Inflammatory macrophage (primary cell): ENCODE data around the gene DCXR.

ENCODE experiments used
- DNase-seq, 2 donors: peaks; one replicate each; pipeline ENCODE4 v3.0.0-alpha.2; 2020 to 2022

The DCXR gene

DNA sequence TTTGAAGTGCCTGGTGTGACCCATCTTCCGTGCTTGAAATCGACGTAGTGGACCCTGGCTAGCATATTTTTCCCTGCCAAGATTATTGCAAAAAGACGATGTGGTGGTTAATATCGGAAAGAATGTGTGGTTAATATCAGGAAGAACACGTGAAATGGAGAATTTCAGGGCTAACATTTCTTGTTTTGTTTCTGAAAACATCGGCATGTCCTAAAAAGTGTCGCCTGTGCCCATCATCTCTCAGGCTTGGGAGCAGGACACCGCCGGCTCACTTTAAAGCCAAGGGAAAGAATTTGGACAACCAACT, 345 bp upstream of the DCXR start:
- DNase-seq, result no peak

DNA sequence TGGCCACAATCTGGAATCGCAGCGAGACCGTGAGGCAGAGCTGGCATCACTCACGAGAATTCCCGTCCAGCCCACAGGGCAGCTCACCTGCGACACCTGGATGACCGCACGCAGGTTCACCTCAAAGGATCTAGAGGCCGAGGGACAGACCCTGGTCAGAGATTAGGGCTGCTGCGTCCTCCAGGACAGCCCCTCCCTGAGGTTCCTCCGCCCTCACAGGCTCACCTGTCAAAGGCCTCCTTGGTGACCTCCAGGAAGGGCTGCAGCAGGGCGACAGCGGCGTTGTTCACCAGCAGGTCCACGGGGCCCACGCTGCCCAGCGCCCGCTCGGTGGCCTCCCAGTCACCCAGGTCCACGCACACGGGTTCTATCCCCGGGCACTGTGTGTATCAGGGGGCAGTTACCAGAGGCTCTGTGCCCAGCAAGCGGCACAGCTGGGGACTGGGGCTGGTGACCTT, 834 bp downstream of the DCXR start:
- no peak for DNase-seq

DNA sequence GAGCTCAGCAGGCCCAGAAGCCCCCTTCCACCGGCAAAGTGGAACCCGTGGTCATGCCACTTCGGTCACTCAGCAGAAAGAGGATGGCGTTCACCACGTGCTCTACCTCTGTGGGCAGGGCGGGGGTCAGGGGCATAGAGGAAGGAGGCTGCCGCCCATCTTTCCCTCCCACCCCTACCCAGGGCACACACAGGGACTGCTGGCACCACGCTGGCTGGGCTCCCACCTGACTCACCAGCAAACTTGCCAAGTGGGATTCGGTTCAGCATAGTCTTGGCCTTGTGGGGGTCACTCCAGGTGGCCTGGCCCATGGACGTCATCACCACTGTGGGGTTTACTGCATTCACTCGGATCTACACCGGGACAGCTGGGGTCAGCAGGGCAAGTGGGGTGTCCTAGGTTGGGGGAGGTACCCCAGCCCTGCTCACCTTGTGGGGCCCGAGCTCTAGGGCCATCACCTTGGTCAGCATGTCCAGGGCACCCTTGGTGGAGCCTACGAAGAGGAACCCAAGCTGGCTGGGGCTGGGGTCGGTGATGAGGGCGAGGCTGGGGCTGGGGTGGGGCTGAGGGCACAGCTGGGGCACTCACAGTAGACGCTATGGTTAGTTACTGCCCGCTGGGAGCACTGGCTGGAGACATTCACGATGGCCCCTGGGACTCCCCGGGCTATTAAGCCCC, 1.4 kb downstream of the DCXR start:
- no peak for DNase-seq

DNA sequence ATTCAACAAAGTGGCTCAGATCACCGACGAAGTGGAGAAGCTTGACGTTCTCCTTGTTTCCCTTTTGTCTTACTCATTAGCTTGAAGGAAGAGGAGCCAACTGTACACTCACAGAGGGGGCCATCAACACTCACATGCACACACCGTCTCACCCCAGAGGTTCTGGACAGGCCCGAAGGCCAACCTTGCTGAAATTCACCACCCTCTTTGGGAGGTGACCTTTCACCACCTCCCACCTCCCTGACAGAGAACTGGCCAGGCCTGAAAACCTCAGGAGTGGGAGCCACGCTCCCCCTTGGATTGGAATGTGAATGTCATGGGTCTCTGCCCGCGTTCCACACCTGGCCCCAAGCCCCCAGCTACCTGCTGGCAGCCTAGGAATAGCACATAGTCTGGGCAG, 2.0 kb downstream of the DCXR start:
- DNase-seq, result no peak

DNA sequence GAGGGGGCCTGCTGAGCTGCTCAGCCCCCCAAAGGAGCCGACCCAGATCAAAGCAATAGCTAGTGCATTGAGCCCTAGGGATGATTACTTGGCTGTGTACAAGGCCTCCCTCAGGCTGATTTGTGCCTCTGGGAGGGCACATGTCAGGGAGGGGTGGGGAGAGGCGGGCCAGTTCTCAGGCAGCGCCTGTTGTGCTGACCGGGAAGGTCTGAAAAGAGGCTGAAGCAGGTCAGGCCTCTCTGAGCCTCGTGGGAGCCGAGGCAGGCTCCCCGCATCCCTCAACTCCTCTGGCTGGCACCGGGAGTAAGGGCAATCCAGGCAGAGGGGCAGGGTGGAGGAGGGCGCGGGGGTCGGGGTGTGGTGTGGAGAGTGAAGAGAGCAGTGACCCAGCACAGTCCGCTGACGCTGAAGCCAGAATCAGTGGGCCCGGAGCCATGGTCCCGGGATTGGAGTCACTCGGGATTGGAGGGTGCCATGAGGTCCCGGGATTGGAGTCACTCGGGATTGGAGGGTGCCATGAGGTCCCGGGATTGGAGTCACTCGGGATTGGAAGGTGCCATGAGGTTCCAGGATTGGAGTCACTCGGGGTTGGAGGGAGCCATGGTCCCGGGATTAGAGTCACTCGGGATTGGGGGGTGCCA, 3.0 kb downstream of the DCXR start:
- DNase-seq, result no peak

DNA sequence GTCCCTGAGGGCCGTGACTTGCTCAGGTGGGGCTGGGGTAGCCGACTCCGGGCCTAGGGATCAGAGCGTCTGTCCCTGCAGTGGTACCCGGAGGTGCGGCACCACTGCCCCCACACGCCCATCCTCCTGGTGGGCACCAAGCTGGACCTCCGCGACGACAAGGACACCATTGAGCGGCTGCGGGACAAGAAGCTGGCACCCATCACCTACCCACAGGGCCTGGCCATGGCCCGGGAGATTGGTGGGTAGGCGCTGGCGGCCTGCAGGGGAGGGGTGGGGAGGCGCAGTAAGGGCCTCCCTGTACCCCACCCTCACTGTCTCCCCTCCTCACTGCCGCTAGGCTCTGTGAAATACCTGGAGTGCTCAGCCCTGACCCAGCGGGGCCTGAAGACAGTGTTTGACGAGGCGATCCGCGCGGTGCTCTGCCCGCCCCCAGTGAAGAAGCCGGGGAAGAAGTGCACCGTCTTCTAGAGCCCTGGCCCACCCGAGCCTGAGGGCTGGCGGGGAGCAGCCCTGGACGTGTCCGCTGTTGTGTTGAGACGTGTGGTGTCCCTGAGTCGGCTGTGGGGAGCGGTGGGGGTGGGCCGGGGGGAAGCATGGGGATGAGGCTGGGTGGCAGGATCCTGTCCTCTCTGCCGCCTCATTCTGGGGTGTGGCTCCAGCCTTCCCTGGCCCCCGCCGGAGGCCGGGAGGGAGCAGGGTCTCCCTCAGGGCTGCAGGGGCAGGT, 4.0 kb downstream of the DCXR start:
- DNase-seq, result no peak

DNA sequence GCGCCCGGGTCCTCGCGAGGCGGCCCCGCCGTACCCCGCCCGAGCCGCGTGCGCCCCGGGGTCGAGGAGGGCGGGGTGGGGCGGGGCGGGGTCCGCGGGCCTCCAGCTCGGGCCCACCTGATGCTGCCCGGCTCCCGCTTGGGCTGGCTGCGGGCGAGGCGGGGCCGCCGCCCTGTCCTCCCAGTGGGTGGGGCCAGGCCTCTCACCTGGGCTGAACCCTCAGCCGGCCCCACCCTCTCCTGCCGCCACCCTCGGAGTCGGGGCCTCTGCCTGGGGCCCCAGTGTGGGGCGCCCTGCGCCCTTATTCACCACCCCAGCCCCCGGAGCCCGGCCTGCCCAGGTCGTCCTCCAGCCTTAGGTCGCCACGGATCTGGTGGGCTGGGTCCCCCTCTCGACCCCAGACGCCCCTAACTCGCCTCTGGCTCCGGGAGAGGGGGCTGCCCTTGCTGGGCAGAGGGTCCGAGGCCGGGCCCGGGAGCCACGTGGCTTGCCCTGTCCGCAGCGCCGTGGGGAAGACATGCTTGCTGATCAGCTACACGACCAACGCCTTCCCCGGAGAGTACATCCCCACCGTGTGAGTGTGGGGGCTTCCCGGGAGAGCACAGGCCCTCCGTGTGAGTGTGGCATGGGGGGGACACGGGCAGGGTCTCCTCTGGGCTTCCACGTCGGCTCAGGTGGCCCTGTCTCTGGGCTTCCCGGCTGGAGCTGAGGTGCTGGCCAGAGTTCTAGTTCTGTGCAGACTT, 5.4 kb downstream of the DCXR start:
- no peak for DNase-seq

DNA sequence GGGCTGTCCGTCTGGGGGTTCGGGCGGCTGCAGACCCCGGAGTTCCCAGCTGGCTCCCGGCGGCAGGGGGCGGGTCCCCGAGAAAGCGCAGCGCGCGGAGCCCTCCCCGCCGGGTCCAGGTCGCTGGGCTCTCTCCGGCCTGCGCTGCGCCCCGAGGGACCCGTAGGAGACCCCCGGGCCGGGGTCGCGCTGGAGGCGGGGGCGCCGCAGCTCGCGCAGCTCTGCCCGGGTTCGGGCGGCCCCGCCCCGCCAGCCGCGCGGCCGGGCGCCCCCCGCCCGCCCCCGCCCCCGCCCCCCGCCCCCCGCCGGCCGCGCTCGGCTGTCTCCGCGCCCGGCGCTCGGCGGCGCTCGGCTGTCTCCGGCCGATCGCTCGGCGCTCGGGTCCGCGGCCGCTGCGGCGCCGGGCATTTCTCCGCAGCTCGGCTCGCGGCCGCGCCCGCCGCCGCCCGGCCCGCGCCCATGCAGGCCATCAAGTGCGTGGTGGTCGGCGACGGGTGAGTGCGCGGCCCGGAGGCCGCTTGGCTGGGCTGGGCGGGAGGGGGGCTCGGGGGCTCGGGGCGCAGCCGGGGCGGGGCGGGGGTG, 6.1 kb downstream of the DCXR start, which contains the start of gene RAC3:
Gene RAC3, plus strand, starts transcription at position 376 of the 582 bp plus-strand sequence. Its CDS starts 84 bp downstream, at position 460.
- DNase-seq, result peak in 1 of 2 donors; percentile 25

DNA sequence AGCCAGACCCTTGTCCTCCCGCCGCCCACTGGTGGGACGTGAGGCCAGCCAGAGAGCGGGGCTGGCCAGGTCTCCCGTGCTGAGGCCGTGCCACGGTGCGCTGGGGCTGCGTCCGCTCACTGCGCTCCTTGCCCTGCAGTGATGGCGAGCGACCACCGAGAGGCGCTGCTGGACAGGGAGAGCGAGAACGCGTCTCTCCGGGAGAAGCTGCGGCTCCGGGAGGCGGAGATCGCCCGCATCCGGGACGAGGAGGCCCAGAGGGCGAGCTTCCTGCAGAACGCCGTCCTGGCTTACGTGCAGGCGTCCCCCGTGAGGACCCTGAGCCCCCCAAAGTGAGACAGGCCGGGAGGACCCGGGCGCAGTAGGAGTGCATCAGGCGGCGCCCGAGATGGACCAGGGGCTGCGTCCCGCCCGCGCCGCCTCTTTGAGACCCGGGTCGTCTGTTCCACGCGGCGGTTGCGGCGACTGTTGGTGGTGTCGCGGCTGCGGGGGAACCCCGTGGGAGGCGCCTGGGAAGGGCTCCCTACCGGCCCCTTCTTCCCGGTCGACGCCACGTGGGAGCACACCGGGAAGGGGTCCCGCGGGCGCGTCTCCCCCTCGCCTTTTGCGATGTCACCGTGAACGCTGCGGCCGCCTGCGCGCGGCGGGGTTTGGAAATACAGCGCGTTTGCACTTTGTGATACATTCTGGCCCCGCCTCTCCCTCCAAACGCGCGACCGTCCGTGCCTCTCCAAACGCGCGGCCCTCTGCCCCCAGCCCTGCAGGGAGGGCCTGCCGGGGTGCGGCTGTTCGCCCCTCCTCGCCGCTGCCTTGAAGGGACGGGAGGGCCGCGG, 6.8 kb downstream of the DCXR start:
- DNase-seq, result peak; percentile 76 to 87

DNA sequence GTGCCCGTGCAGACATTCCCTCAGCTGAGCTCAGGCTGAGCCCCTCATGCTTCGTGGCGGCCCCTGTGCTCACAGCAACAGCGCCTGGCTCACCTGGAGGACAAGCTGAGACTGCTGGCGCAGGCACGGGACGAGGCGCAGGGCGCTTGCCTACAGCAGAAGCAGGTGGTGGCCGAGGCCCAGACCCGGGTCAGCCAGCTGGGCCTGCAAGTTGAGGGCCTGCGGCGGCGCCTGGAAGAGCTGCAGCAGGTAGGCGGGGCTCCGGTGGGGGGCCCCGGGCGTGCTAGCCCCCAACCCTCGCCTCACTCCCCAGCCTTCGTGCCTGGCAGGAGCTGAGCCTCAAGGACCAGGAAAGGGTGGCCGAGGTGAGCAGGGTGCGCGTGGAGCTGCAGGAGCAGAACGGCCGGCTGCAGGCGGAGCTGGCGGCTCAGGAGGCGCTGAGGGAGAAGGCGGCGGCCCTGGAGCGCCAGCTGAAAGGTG, 7.5 kb downstream of the DCXR start:
- DNase-seq, result no peak

DNA sequence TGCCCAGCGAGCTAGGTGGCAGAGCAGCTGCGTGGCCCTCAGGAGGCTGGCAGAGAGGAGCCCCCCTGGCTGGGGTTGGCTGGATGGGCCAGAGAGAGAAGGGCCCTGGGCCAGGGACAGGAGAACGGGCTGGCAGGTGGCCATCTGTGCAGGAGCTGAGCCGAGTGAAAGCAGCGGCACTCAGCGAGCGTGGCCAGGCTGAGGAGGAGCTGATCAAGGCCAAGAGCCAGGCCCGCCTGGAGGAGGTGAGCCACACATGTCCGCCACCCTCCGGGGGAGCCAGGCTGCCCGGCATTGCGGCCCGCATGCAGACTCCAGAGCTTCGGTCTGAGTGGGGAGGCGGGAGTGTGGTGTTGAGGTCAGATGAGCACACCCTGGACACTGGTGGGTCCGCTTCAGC, 8.1 kb downstream of the DCXR start:
- DNase-seq, result no peak

DNA sequence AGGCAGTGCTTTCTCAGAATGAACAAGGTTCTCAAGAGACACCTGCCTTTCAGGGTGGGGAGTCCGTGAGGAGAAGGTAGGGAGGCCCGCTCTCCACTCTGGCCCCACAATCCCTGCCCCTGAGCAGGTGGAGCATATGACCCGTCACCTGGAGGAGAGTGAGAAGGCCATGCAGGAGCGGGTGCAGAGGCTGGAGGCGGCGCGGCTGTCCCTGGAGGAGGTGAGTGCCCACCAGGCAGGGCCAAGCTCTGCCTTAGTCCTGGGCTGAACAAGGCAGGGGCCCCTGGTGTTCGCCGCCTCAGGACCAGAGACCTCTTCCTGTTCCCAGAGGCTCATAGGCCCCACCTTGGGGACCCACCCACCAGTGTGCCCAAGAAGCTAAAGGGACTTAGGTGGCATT, 8.5 kb downstream of the DCXR start:
- DNase-seq, result no peak

DNA sequence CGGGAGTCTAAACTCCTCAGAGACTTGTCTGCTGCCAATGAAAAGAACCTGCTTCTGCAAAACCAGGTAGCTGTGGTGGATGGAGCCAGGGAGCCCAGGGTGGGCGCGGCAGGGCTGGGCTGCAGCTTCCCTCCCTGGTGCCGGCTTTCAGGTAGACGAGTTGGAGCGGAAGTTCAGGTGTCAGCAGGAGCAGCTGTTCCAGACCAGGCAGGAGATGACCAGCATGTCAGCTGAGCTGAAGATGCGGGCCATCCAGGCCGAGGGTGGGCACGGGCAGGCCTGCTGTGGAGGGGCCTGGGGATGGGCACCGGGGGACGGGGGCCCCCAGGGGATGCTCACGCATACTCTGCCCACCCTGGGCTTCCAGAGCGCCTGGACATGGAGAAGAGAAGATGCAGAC, 9.3 kb downstream of the DCXR start:
- DNase-seq, result no peak

DNA sequence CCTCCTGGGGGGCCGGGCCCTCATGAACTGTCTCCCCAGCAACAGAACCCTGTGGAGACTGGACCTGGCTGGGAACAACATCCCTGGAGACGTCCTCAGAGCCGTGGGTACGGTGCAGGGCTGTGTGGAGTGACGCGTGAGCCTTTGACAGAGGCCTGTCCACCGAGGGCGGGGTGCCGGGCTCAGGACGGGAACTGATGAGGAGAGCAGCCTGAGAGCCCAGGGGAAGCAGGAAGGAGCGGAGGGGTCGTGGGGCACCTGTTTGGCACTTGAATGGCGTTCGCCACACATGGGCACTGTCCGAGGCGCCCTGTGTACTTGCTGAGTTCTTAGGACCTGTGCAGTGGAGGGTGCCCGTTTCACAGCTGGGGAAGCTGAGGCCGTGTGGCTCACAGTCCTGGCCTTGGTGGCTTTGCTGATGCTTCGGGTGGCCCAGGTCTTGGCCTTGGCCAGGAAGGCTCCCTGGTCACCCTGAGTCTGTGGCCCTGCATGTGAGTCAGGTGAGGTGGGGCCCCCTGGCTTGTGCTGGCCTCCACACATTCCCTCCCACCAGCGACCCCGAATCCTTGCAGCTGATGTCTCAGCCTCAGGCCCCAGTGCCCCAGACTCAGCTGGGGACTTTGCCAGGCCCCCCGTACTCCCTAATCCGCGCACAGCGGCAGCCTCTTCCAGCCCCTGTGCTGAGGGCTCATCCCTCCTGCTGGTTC, 11.9 kb downstream of the DCXR start:
- no peak for DNase-seq

DNA sequence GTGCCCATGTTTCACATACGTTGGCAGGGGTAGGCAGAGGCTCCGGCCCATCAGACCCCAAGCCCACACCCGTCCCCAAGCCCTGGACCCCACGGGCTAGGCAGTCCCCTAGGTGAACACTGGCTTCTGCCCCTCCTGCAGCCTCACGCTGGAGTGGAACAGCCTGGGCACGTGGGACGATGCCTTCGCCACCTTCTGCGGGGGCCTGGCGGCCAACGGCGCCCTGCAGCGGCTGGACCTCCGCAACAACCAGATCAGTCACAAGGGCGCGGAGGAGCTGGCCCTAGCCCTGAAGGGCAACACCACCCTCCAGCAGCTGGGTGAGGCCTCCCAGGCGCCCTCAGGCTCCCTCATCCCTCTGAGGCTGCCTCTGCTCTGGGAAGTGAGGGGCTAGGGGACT, 12.6 kb downstream of the DCXR start:
- DNase-seq, result no peak

DNA sequence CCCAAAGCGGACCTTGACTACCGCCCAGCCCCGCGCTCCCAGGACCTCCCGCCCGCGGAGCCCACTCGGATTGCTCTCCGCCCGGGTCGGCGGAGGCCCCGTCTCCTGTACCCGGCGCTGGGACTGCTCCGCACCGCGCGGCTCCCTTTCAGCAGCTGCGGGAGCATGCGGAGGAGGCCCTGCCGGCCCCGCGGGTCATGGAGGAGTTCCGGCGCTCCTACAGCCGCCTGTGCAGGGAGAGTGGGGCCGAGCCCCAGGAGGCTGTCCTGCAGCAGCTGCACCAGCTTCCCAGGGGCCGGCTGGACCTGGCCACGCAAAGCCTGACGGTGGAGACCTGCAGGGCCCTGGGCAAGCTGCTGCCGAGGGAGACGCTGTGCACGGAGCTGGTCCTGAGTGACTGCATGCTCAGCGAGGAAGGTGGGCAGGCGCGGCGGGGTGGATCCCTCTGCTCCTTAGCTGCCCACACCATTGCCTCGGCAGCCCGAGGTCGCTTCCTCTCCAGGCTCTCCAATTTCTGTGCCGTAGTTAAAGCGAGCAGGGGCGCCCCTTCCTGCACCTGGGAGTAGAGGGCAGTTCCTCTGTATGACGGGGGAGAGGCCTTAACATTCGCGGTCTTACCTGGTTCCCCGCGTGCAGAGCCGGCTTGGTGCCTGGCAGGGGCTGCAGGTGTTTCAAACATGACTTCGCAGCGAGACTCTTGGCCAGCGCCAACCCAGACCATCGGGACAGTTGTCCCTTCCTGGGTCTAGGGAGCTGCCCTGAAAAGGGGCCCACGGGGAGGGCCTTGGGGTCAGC, 13.9 kb downstream of the DCXR start:
- DNase-seq, result peak; percentile 21 to 70

DNA sequence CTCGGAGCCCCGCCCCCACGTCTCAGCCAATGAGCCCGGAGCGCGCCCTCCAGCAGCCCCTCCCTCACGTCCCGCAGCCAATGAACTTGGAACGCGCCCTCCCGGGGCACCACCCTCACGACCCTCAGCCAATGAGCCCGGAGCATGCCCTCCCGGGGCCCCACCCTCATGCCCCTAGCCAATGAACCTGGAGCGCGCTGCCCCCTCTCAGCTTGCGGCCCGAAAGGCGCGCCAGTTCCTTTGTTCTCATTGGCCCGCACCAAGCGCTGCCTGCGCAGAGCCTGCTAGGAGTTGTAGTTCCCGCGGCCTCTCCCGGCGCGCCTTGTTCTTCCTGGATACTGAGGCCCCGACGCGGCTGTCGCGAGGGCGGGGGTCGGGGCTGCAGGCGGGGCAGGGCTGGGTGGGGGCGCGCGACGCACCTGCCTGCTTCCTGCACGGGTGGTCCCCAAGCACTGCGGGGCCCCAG, 14.5 kb downstream of the DCXR start, which contains the start of gene LRRC45:
Gene LRRC45, plus strand, starts transcription at position 325 of the 466 bp plus-strand sequence. CDS start 339 bp downstream, outside the sequence.
- DNase-seq, result peak; percentile 99

DNA sequence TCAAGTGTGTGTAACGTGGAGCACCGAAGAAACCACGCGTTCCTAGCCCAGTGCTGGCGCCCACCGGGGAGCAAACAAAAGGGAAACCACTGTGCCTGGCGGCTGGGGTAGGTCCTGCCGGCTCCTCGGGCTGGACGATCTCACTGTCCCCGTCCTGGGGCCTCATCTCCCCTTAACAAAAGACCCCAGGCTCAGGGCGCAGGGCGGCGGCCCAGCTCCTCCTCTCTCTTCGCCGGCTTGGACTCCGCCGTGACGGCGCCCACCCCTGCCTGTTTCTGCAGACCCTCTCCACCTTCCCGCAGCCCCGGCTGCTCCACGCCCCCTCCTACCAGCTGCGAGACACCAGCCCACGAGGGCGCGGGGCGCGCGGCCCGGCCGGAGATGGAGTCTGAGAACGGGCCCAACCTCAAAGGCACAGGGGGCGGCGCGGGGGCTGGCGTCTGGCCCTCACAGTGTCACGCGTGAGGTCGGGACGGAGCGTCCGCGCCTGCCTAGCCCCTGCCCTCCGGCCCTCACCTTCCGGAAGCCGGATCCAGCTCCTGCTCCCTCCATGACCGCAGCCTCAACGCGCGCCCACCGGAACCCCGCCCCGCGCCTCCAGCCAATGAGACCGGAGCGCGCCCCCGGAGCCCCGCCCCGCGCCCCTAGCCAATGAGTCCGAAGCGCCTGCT, 15.1 kb downstream of the DCXR start, which contains the start of gene CENPX:
Gene CENPX, minus strand, starts transcription at position 569 of the 671 bp plus-strand sequence. Its CDS starts 17 bp downstream, at position 552.
- DNase-seq, result no peak

DNA sequence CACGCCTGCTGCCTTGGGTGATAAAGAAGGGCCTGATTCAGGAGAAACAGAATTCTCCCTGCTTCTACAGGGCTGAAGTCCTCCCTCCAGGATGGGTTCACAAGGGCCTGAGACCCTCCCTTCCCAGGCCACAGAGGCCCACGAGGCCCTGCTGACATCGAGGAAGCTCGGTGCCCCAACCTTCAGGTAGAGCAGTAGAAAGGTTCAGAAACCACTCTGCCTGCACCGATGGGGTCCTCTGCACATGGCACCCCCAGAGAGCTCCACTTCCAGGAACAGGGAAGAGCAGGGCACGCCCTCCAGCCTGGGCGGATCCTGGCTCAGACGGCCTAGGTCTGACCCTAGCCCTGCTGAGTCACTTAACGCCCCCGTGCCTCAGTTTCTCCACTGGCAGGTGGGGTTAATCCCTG, 15.6 kb downstream of the DCXR start:
- no peak for DNase-seq
